ENCODE results near the gene RTL5.

RTL5 gene

GRCh38 chrX:72114306-72114705, 17.4 kb downstream of the RTL5 start:
- H3K27ac ChIP-seq, result no peak overlapping the region
- no peak for TF ChIP-seq ZFX (IDR thresholded peaks at IDR 0.05)
- no peak for TF ChIP-seq CTCF (conservative IDR thresholded peaks at IDR 0.05)

DNA sequence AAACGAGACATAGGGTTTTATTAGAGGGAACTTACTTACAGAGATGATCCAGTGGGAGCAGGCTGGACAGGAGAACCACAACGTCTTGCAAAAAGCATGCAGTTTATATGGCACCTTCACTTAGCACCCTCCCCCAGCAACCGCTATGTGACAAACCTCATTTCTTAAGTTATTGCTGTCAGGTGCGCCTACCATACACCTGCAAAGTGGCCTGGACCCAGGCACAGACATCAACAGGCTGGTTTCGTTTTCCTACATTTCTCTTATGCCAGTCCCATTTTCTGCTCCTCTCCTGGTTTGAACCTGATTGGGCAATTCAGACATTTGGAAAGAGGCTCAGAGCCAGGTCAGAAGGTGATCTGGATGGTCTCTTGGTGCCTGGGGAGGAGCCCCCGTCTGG, 18.3 kb downstream of the RTL5 start:
- TF ChIP-seq ZFX (IDR thresholded peaks at IDR 0.05) (no peak), CTCF (conservative IDR thresholded peaks at IDR 0.05) (no peak)
- H3K27ac ChIP-seq, result no peak overlapping the region

DNA sequence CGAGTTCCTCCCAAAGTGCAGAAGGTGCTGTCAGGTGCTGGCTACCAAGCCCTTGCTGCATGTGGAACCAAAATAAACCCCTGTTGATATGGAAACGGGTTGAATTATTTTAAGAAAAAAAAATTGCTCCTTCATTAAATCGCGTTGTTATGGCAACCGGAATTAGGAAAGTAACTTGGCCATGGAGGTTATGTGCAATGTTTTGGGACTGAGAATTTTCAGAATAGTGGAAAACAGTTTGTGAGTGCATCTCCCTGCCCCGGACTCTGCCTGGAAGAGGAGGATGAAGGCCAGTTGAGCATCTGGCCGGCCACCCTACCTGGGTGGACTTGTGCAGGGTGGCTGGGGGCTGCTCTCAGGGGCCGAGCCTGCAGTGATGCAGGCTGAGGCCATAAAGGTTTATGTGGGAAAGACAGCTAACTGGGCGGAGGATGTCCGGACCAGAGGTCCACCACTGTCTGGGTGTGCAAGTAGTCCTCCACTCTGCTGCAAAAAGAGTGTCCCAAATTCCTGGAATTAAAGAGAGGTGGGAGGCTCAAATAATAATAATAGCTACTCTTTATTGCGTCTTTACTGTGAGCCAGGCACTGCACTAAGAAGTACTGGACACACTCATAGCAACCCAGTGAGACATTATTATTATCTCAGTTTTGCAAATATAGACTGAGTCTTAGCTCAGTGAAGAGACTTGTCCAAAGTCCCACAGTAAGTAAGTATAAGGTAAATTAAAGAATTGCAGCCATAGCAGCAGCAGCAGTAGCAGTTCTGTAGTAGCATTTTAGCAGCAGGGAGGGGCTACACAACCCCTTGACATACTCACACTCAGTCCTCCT, 20.6 kb downstream of the RTL5 start:
- no peak for TF ChIP-seq CTCF (conservative IDR thresholded peaks at IDR 0.05)
- TF ChIP-seq ZFX (IDR thresholded peaks at IDR 0.05), result no peak
- H3K27ac ChIP-seq, result no peak overlapping the region

DNA sequence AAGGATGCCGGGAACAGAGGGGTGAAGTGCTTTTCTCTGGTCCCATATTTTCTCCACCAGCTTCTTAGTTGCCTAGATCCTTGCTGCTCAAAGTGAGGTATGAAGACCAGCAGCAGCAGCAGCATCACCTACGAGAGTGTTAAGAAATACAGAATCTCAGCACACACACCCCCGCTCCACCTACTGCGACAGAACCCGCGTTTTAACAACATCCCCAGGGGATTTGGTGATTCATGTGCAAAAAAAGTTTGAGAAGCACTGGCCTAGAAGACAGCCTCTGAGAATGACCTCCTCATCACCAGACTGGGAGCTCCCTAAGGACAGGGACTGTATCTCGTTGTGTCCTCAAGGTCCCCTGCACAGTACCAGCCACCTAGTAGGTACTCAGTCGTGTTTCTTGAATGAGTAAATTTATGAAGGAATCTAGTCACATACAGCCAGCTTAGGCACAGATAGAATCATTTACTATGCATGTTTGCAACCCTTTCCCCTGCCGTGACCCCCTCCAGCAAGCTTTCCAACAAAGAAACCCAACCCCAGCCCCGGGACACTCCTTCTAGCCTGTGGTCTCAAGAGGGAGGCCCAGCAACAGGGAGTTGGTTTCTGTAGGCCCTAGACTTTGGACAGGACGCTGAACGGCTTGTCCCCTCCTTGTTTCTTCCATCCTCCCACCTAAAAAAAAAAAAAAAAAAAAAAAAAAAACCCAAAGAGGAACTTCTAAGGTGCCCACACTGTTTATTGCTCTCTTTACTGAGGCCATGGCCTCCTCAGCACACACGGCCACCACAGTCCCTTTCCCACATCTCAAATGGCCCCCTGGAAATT, 21.5 kb downstream of the RTL5 start:
- no peak for TF ChIP-seq ZFX (IDR thresholded peaks at IDR 0.05)
- no peak for TF ChIP-seq CTCF (conservative IDR thresholded peaks at IDR 0.05)
- H3K27ac ChIP-seq, result no peak overlapping the region

DNA sequence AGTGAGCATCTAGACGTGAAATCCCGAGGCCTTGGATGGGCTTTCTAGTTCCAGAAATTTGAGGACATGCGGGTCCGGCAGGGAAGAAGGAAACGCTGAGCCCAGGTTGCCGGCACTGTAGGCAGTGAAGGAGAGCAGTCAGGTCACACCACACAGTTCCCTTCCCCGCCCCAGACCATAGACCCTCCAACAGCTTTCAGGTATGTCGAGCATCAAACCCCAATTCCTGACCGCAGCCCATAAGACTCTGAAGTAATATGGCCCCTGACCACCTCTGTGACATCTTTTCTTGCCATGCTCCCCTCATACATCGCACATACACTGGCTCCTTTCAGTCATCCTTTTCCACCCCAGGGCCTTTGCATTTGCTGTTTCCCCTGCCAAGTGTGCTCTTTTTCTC, 23.0 kb downstream of the RTL5 start:
- no peak overlapping the region for H3K27ac ChIP-seq
- TF ChIP-seq ZFX (IDR thresholded peaks at IDR 0.05) (no peak), CTCF (conservative IDR thresholded peaks at IDR 0.05) (no peak)

- TF ChIP-seq ZFX (IDR thresholded peaks at IDR 0.05) (no peak), CTCF (conservative IDR thresholded peaks at IDR 0.05) (no peak)
- H3K27ac ChIP-seq, result no peak overlapping the region
These were observed 23.7 kb downstream of the RTL5 start for GRCh38 chrX:72107841-72108595.

Measured in C4-2B (cell line).